Measurements from ENCODE around the gene WDR64. TPM values are rescaled to one million over a fixed set of nuclear protein-coding genes. Genes with fewer than 3 reads are reported as not detected.

WDR64 gene
- total and polyA plus RNA-seq, 2 experiments from 2014 or later: not detected

DNA sequence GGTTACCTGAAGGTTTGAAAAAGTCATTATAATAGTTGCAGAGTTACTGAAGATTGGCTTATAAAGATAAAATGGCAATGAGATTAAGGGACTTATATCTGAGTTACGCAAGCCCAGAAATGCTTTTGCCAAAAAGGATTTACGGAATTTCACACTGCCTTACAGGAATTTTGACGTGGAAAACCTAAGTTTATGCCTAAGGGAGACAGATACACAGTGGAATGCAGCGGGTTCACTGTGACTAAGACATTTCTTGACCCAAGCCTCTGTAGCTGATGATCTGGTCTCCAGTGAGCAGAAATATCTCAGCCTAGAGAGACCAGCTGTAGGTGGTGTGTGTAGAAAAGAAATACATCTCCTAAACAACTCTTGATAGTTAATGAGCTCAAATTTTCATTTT lies 185.8 kb downstream of the WDR64 start:
- no peaks in the 10 kb centered on the region for H3K27me3 ChIP-seq (ENCODE audit: insufficient read depth)
- TF ChIP-seq CREB1 (CRISPR knock-in tag; IDR thresholded peaks at IDR 0.05; ENCODE audit: low read depth) (no peak), EZH2phosphoT487 (IDR thresholded peaks at IDR 0.05; ENCODE audit: unreplicated experiment) (no peak)
- Mint-ChIP-seq H3K4me1 (no peaks in the 10 kb centered on the region), H3K36me3 (ENCODE audit: low read depth) (no peaks in the 10 kb centered on the region), H3K9me3 (no peaks in the 10 kb centered on the region), H3K27ac (no peak overlapping the region), H3K4me3 (no peak overlapping the region), H3K27me3 (ENCODE audit: insufficient read depth, low read depth, poor library complexity) (no peaks in the 10 kb centered on the region)
- H3K4me3 ChIP-seq: no peak overlapping the region
- no peaks in the 10 kb centered on the region for H4K20me1 ChIP-seq (replicated peaks; ENCODE audit: insufficient read depth)
- ATAC-seq: no peak
- no peak overlapping the region for H3K4me2 ChIP-seq
- H3K9me2 ChIP-seq (ENCODE audit: insufficient read depth): no peaks in the 10 kb centered on the region
- no peaks in the 10 kb centered on the region for H3K4me1 ChIP-seq (ENCODE audit: insufficient read depth)
- no peak overlapping the region for H2AFZ ChIP-seq
- no peak for DNase-seq (ENCODE audit: low spot score)
- H3K36me3 ChIP-seq (ENCODE audit: insufficient read depth): no peaks in the 10 kb centered on the region
- H3K27ac ChIP-seq (ENCODE audit: low read depth): no peak overlapping the region
- H3F3A ChIP-seq (replicated peaks; ENCODE audit: low read depth): no peaks in the 10 kb centered on the region
- no peaks in the 10 kb centered on the region for H3K79me2 ChIP-seq (replicated peaks; ENCODE audit: insufficient read depth)

DNA sequence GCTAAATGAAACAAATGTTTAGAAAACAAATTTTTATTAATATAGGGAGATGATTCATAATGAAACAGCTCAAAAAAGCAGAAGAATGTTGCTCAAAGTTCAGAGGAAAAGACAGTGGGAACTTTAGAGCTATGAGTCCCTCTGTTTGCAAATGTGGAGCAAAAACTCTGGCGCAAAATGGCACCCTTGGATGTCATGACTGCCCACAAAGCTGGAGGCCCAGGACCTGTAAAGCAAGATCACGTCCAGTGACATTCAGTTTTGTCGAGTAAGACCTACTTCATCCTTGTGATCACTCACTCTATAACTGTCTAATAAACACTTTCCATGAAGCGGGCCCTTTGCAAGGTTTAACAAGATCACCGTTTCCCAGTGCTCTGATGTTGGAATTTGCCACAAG lies 186.8 kb downstream of the WDR64 start:
- H3F3A ChIP-seq (replicated peaks; ENCODE audit: low read depth): no peaks in the 10 kb centered on the region
- H3K79me2 ChIP-seq (replicated peaks; ENCODE audit: insufficient read depth): no peaks in the 10 kb centered on the region
- no peaks in the 10 kb centered on the region for H3K4me1 Mint-ChIP-seq
- no peak overlapping the region for H3K4me3 Mint-ChIP-seq
- no peaks in the 10 kb centered on the region for H3K36me3 Mint-ChIP-seq (ENCODE audit: low read depth)
- ATAC-seq: no peak
- H3K36me3 ChIP-seq (ENCODE audit: insufficient read depth): no peaks in the 10 kb centered on the region
- H4K20me1 ChIP-seq (replicated peaks; ENCODE audit: insufficient read depth): no peaks in the 10 kb centered on the region
- no peaks in the 10 kb centered on the region for H3K9me2 ChIP-seq (ENCODE audit: insufficient read depth)
- no peaks in the 10 kb centered on the region for H3K27me3 ChIP-seq (ENCODE audit: insufficient read depth)
- H3K27ac Mint-ChIP-seq: no peak overlapping the region
- no peak overlapping the region for H3K27ac ChIP-seq (ENCODE audit: low read depth)
- H3K9me3 Mint-ChIP-seq: no peaks in the 10 kb centered on the region
- no peaks in the 10 kb centered on the region for H3K4me1 ChIP-seq (ENCODE audit: insufficient read depth)
- no peak for DNase-seq (ENCODE audit: low spot score)
- H3K27me3 Mint-ChIP-seq (ENCODE audit: insufficient read depth, low read depth, poor library complexity): no peaks in the 10 kb centered on the region
- H3K4me2 ChIP-seq: no peak overlapping the region
- no peak overlapping the region for H3K4me3 ChIP-seq
- H2AFZ ChIP-seq: peak overlapping the region; percentile 56
- no peak for TF ChIP-seq JUNB (IDR thresholded peaks at IDR 0.05; ENCODE audit: unreplicated experiment)
- TF ChIP-seq, protein P1, sequence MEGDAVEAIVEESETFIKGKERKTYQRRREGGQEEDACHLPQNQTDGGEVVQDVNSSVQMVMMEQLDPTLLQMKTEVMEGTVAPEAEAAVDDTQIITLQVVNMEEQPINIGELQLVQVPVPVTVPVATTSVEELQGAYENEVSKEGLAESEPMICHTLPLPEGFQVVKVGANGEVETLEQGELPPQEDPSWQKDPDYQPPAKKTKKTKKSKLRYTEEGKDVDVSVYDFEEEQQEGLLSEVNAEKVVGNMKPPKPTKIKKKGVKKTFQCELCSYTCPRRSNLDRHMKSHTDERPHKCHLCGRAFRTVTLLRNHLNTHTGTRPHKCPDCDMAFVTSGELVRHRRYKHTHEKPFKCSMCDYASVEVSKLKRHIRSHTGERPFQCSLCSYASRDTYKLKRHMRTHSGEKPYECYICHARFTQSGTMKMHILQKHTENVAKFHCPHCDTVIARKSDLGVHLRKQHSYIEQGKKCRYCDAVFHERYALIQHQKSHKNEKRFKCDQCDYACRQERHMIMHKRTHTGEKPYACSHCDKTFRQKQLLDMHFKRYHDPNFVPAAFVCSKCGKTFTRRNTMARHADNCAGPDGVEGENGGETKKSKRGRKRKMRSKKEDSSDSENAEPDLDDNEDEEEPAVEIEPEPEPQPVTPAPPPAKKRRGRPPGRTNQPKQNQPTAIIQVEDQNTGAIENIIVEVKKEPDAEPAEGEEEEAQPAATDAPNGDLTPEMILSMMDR (conservative IDR thresholded peaks at IDR 0.05; ENCODE audit: low read depth in 2 of 2): no peak
- TF ChIP-seq EZH2 (IDR thresholded peaks at IDR 0.05; ENCODE audit: low read depth, unreplicated experiment): no peak
- no peak for TF ChIP-seq EZH2phosphoT487 (IDR thresholded peaks at IDR 0.05; ENCODE audit: unreplicated experiment)
- no peak for TF ChIP-seq ZNF331 (CRISPR knock-in tag; IDR thresholded peaks at IDR 0.05; ENCODE audit: low read depth)
- TF ChIP-seq CREB1 (CRISPR knock-in tag; IDR thresholded peaks at IDR 0.05; ENCODE audit: low read depth): no peak
- TF ChIP-seq STAT1 (IDR thresholded peaks at IDR 0.05; ENCODE audit: unreplicated experiment): no peak
- TF ChIP-seq NANOG (IDR thresholded peaks at IDR 0.05; ENCODE audit: borderline replicate concordance): no peak
- TF ChIP-seq, protein P2, sequence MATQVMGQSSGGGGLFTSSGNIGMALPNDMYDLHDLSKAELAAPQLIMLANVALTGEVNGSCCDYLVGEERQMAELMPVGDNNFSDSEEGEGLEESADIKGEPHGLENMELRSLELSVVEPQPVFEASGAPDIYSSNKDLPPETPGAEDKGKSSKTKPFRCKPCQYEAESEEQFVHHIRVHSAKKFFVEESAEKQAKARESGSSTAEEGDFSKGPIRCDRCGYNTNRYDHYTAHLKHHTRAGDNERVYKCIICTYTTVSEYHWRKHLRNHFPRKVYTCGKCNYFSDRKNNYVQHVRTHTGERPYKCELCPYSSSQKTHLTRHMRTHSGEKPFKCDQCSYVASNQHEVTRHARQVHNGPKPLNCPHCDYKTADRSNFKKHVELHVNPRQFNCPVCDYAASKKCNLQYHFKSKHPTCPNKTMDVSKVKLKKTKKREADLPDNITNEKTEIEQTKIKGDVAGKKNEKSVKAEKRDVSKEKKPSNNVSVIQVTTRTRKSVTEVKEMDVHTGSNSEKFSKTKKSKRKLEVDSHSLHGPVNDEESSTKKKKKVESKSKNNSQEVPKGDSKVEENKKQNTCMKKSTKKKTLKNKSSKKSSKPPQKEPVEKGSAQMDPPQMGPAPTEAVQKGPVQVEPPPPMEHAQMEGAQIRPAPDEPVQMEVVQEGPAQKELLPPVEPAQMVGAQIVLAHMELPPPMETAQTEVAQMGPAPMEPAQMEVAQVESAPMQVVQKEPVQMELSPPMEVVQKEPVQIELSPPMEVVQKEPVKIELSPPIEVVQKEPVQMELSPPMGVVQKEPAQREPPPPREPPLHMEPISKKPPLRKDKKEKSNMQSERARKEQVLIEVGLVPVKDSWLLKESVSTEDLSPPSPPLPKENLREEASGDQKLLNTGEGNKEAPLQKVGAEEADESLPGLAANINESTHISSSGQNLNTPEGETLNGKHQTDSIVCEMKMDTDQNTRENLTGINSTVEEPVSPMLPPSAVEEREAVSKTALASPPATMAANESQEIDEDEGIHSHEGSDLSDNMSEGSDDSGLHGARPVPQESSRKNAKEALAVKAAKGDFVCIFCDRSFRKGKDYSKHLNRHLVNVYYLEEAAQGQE (IDR thresholded peaks at IDR 0.05; ENCODE audit: unreplicated experiment): no peak
- TF ChIP-seq, protein P3, sequence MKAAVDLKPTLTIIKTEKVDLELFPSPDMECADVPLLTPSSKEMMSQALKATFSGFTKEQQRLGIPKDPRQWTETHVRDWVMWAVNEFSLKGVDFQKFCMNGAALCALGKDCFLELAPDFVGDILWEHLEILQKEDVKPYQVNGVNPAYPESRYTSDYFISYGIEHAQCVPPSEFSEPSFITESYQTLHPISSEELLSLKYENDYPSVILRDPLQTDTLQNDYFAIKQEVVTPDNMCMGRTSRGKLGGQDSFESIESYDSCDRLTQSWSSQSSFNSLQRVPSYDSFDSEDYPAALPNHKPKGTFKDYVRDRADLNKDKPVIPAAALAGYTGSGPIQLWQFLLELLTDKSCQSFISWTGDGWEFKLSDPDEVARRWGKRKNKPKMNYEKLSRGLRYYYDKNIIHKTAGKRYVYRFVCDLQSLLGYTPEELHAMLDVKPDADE (IDR thresholded peaks at IDR 0.05): no peak
- no peak for TF ChIP-seq ZNF114 (CRISPR knock-in tag; IDR thresholded peaks at IDR 0.05)
